H1 (cell line): ENCODE data around the gene LILRB3. TPM values are rescaled to one million over a fixed set of nuclear protein-coding genes. Genes with fewer than 3 reads are reported as not detected.

ENCODE experiments used
- CTCF ChIA-PET: fragments of 300-600 bp; sonication (Branson Sonifier 250); formaldehyde crosslinking; loops from one replicate; lab custom pipeline; 2021; ENCODE audit not compliant: partially characterized antibody; lab: Charles Lee
- POLR2A ChIA-PET: fragments of 300-600 bp; sonication (Branson Sonifier 250); formaldehyde crosslinking; loops from one replicate; lab custom pipeline; 2021; ENCODE audit warnings: inconsistent platforms; ENCODE audit not compliant: partially characterized antibody; lab: Charles Lee
- DNase-seq, 2 experiments: peaks; one replicate each; pipeline versions ENCODE4 v3.0.0 to v3.0.0-alpha.2; 2010 to 2022; ENCODE audit warnings: low spot score in 2 of 2, low read depth in 1 of 2, mixed read lengths in 1 of 2
- FAIRE-seq: peaks from 2 replicates; lab custom pipeline; 2011; peaks lifted over from hg19 to GRCh38; lab: Jason Lieb, UNC
- H2AFZ ChIP-seq: 2 replicates; pipeline ENCODE4 v1.8.1; 2012; ENCODE audit warnings: low read length, inconsistent platforms
- H2AK5ac ChIP-seq: 2 replicates; pipeline ENCODE4 v1.6.1; 2013; ENCODE audit warnings: low read depth, low read length
- H2BK120ac ChIP-seq: replicated peaks from 2 replicates; pipeline ENCODE3; 2013; ENCODE audit warnings: low read depth, low read length, inconsistent platforms
- H2BK12ac ChIP-seq: 2 replicates; pipeline ENCODE4 v1.6.1; 2013; ENCODE audit warnings: low read depth, low read length
- H2BK15ac ChIP-seq: 2 replicates; pipeline ENCODE4 v1.6.1; 2013; ENCODE audit warnings: low read length
- H2BK20ac ChIP-seq: 2 replicates; pipeline ENCODE4 v1.6.1; 2013; ENCODE audit warnings: low read length
- H2BK5ac ChIP-seq: 2 replicates; pipeline ENCODE4 v1.6.1; 2013; ENCODE audit warnings: low read depth, low read length
- H3K14ac ChIP-seq: 2 replicates; pipeline ENCODE4 v1.6.1; 2013; ENCODE audit warnings: inconsistent platforms; ENCODE audit not compliant: insufficient read length
- H3K18ac ChIP-seq: 2 replicates; pipeline ENCODE4 v1.6.1; 2013; ENCODE audit warnings: low read length; ENCODE audit errors: extremely low read depth
- H3K23ac ChIP-seq: 2 replicates; pipeline ENCODE4 v1.6.1; 2013; ENCODE audit warnings: inconsistent platforms; ENCODE audit not compliant: insufficient read length
- H3K23me2 ChIP-seq: 2 replicates; pipeline ENCODE4 v1.6.1; 2013; ENCODE audit warnings: low read depth, low read length
- H3K27ac ChIP-seq: 2 replicates; pipeline ENCODE4 v1.6.1; 2011; ENCODE audit warnings: low read depth, low read length, inconsistent platforms
- H3K27me3 ChIP-seq, 4 experiments: replicated peaks in 1 of 4; 1 replicate in 1 of 4; 2 replicates in 3 of 4; pipeline versions ENCODE4 v1.6.1 to v1.8.1; 2011 to 2013; ENCODE audit warnings: low read length in 3 of 4, mild to moderate bottlenecking in 3 of 4, inconsistent platforms in 2 of 4, mixed read lengths in 2 of 4, moderate library complexity in 1 of 4; ENCODE audit not compliant: control insufficient read depth in 3 of 4, insufficient read depth in 3 of 4; ENCODE audit errors: extremely low read depth in 1 of 4
- H3K36me3 ChIP-seq, 4 experiments: 2 replicates each; pipeline versions ENCODE4 v1.6.1 to v1.8.1; 2011 to 2013; ENCODE audit warnings: mild to moderate bottlenecking in 4 of 4, low read length in 3 of 4, moderate library complexity in 2 of 4, control low read depth in 1 of 4, inconsistent platforms in 1 of 4; ENCODE audit not compliant: insufficient read depth in 4 of 4, control insufficient read depth in 2 of 4
- H3K4ac ChIP-seq: replicated peaks from 2 replicates; pipeline ENCODE3; 2013; ENCODE audit warnings: low read length, low read depth, mixed read lengths, inconsistent platforms; ENCODE audit not compliant: insufficient read length
- H3K4me1 ChIP-seq, 4 experiments: replicated peaks in 1 of 4; 1 replicate in 1 of 4; 2 replicates in 3 of 4; pipeline versions ENCODE4 v1.6.1 to v1.8.1; 2011 to 2013; ENCODE audit warnings: low read length in 3 of 4, inconsistent platforms in 2 of 4, mixed read lengths in 1 of 4; ENCODE audit not compliant: insufficient read depth in 4 of 4, control insufficient read depth in 3 of 4
- H3K4me2 ChIP-seq, 2 experiments: 2 replicates each; pipeline versions ENCODE4 v1.6.1 to v1.8.1; 2011 to 2013; ENCODE audit warnings: low read depth in 2 of 2, low read length in 2 of 2, control low read depth in 1 of 2, inconsistent platforms in 1 of 2, mild to moderate bottlenecking in 1 of 2; ENCODE audit not compliant: insufficient read depth in 1 of 2
- H3K4me3 ChIP-seq, 4 experiments: fragments of 200-600, 300-600 bp in 1 of 4; sonication (generic), shearing (Covaris generic), sonication (Bioruptor Twin) in 1 of 4; 2 replicates each; pipeline versions ENCODE4 v1.5.1 to v1.8.1; 2011 to 2016; ENCODE audit warnings: low read length in 4 of 4, low read depth in 3 of 4, control low read depth in 2 of 4, inconsistent platforms in 2 of 4, mild to moderate bottlenecking in 2 of 4, mixed read lengths in 1 of 4, moderate library complexity in 1 of 4; ENCODE audit not compliant: insufficient read depth in 2 of 4; ENCODE audit errors: extremely low read depth in 1 of 4
- H3K56ac ChIP-seq: replicated peaks from 2 replicates; pipeline ENCODE3; 2013; ENCODE audit warnings: low read depth, mild to moderate bottlenecking, mixed read lengths, low read length, inconsistent platforms; ENCODE audit not compliant: insufficient read length
- H3K79me1 ChIP-seq: 2 replicates; pipeline ENCODE4 v1.6.1; 2013; ENCODE audit warnings: low read depth, low read length, control low read depth
- H3K79me2 ChIP-seq, 2 experiments: 2 replicates each; pipeline versions ENCODE4 v1.6.1 to v1.8.1; 2012 to 2013; ENCODE audit warnings: low read length in 2 of 2, mild to moderate bottlenecking in 2 of 2, inconsistent platforms in 1 of 2; ENCODE audit not compliant: insufficient read depth in 2 of 2, control insufficient read depth in 1 of 2
- H3K9ac ChIP-seq, 4 experiments: replicated peaks in 1 of 4; 1 replicate in 1 of 4; 2 replicates in 3 of 4; pipeline versions ENCODE4 v1.6.1 to v1.8.1; 2011 to 2013; ENCODE audit warnings: low read depth in 3 of 4, low read length in 3 of 4, control low read depth in 2 of 4, mild to moderate bottlenecking in 2 of 4, moderate library complexity in 2 of 4, inconsistent platforms in 1 of 4; ENCODE audit errors: extremely low read depth in 1 of 4
- H3K9me3 ChIP-seq, 2 experiments: 2 replicates each; pipeline versions ENCODE4 v1.6.1 to v1.8.1; 2012 to 2013; ENCODE audit warnings: mild to moderate bottlenecking in 2 of 2, moderate library complexity in 2 of 2, control low read depth in 1 of 2, inconsistent platforms in 1 of 2, low read depth in 1 of 2, low read length in 1 of 2, mixed read lengths in 1 of 2; ENCODE audit not compliant: insufficient read depth in 2 of 2
- H4K20me1 ChIP-seq, 2 experiments: replicated peaks in 1 of 2; 2 replicates each; pipeline versions ENCODE3 to v1.8.1; 2011 to 2013; ENCODE audit warnings: inconsistent platforms in 2 of 2, low read length in 2 of 2, mild to moderate bottlenecking in 1 of 2; ENCODE audit not compliant: insufficient read depth in 2 of 2, control insufficient read depth in 1 of 2
- H4K5ac ChIP-seq: 2 replicates; pipeline ENCODE4 v1.6.1; 2013; ENCODE audit warnings: low read length, low read depth, mixed read lengths, inconsistent platforms; ENCODE audit not compliant: insufficient read length
- H4K8ac ChIP-seq: 2 replicates; pipeline ENCODE4 v1.8.0; 2013; ENCODE audit warnings: mild to moderate bottlenecking, moderate library complexity, low read length, inconsistent platforms; ENCODE audit not compliant: insufficient read depth; ENCODE audit errors: extremely low read depth
- H4K91ac ChIP-seq: replicated peaks from 2 replicates; pipeline ENCODE3; 2013; ENCODE audit warnings: low read length, mixed read lengths, inconsistent platforms; ENCODE audit not compliant: insufficient read length
- CBX8 ChIP-seq: fragments of 300-800, 300-1000 bp; sonication (generic); IDR thresholded peaks from 2 replicates; pipeline ENCODE4 v1.7.1; 2016; ENCODE audit warnings: low read depth, low read length, borderline replicate concordance
- CREB1 ChIP-seq: IDR thresholded peaks from 2 replicates; pipeline ENCODE4 v1.6.1; 2012; ENCODE audit warnings: inconsistent platforms
- HDAC6 ChIP-seq: IDR thresholded peaks from one replicate; pipeline ENCODE4 v1.7.1; 2012; ENCODE audit warnings: low read depth, mild to moderate bottlenecking, inconsistent platforms, low read length, moderate library complexity
- JUN ChIP-seq: IDR thresholded peaks from 2 replicates; pipeline ENCODE4 v1.6.1; 2011; ENCODE audit warnings: low read depth, mild to moderate bottlenecking, improper control_type of control experiment, low read length
- NANOG ChIP-seq: IDR thresholded peaks from 2 replicates; pipeline ENCODE4 v1.6.1; 2011; ENCODE audit warnings: low read length, low read depth, mild to moderate bottlenecking, inconsistent platforms; ENCODE audit not compliant: insufficient read depth, poor library complexity, severe bottlenecking
- PHF8 ChIP-seq: fragments of 200-600 bp; sonication (generic); conservative IDR thresholded peaks from 2 replicates; pipeline ENCODE4 v1.7.1; 2012; ENCODE audit warnings: low read depth, mild to moderate bottlenecking, inconsistent platforms, low read length, moderate library complexity
- POLR2A ChIP-seq, 2 experiments: IDR thresholded peaks; 1 replicate in 1 of 2; 2 replicates in 1 of 2; pipeline ENCODE4 v1.6.1; 2011; ENCODE audit warnings: low read depth in 2 of 2, low read length in 2 of 2, mild to moderate bottlenecking in 2 of 2; ENCODE audit errors: control extremely low read depth in 1 of 2
- SIRT6 ChIP-seq: IDR thresholded peaks from one replicate; pipeline ENCODE4 v1.7.1; 2012; ENCODE audit warnings: low read length, inconsistent platforms
- TBP ChIP-seq: IDR thresholded peaks from 2 replicates; pipeline ENCODE4 v1.6.1; 2011; ENCODE audit warnings: low read depth, low read length, improper control_type of control experiment
- TCF12 ChIP-seq: IDR thresholded peaks from 2 replicates; pipeline ENCODE4 v1.6.1; 2011; ENCODE audit warnings: low read depth, mild to moderate bottlenecking, low read length
- TEAD4 ChIP-seq: IDR thresholded peaks from 2 replicates; pipeline ENCODE4 v1.6.1; 2012; ENCODE audit warnings: low read depth, low read length, inconsistent platforms, mixed read lengths
- WGBS, 2 experiments: shearing (Covaris generic) in 1 of 2; methylation state at CpG; one replicate each; pipeline versions ENCODE4 v1.1.6 to v1.1.7; 2013 to 2015; ENCODE audit warnings: low lambda C conversion rate in 2 of 2, mixed read lengths in 2 of 2, inconsistent platforms in 1 of 2, low coverage in 1 of 2, missing lambda C conversion rate in 1 of 2; ENCODE audit not compliant: insufficient replicate concordance in 2 of 2, insufficient coverage in 1 of 2, insufficient read length in 1 of 2; ENCODE audit errors: extremely low coverage in 1 of 2, missing lambda C conversion rate in 1 of 2; 5-methylcytosine and 5-hydroxymethylcytosine counted together
- polyA plus RNA-seq, 7 experiments: library from polyadenylated mRNA; depleted of rRNA in 3 of 7; stranded (reverse) in 5 of 7; unstranded in 2 of 7; fragments of >200 nt in 5 of 7; fragments of 200-250 nt in 2 of 7; gene quantifications; 1 replicate in 5 of 7; 2 replicates in 1 of 7; 4 replicates in 1 of 7; pipeline versions ENCODE4 v1.2.1 to v1.2.3, GENCODE V29; 2011 to 2013; ENCODE audit warnings: missing spikeins in 2 of 7, mixed read lengths in 2 of 7
- total RNA-seq: library from RNA; stranded (reverse); fragmentation: NEBNext Ultra II Directional; extraction: Animal tissue kit (Norgen Biotek cat#: 25700); gene quantifications from 2 replicates; pipeline ENCODE4 v1.2.1, GENCODE V29; 2021
- TF ChIP-seq, protein P1 (sequence below), 3 experiments: IDR thresholded peaks; 1 replicate in 2 of 3; 2 replicates in 1 of 3; pipeline versions ENCODE4 v1.5.1 to v1.6.1; 2011; ENCODE audit warnings: low read length in 3 of 3, mild to moderate bottlenecking in 3 of 3, inconsistent platforms in 2 of 3, low read depth in 1 of 3, moderate library complexity in 1 of 3; ENCODE audit not compliant: insufficient read depth in 1 of 3; ENCODE audit errors: control extremely low read depth in 1 of 3

LILRB3 gene
- total and polyA plus RNA-seq, 2 of the 8 experiments (the other 6 are each of a cell fraction or from before 2014, with no cell fraction given): not detected

DNA sequence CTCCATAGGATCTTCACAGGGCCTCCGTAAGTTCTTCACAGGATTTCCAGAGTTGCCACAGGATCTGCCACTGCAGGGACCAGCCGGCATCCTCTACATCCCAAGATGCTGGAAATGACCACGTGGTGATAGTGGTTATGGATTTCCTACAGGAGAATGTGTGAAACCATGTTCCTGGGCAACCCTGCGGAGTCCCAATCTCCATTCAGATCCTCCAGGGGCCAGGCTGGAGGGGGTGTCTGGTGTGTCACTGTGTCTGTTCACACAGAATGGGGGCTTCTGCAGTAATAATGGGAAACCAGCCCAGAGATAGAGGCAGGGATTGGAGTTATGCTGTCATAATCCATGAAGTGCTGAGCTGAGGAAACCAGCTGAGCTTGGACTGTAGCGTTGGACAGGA lies 11.1 kb upstream of the LILRB3 start:
- no peak overlapping the region for H2BK120ac ChIP-seq
- H4K8ac ChIP-seq: no peak overlapping the region
- DNase-seq: no peak
- no peak overlapping the region for H2AFZ ChIP-seq
- H3K4me1 ChIP-seq: no peaks in the 10 kb centered on the region
- H2BK15ac ChIP-seq: no peak overlapping the region
- no peak overlapping the region for H2AK5ac ChIP-seq
- no peak overlapping the region for H3K18ac ChIP-seq
- POLR2A ChIA-PET: interaction anchor here (1.6 to 4.9 kb wide), 3 partner anchors 24 to 33 kb away, joined by 4 to 44 read pairs (median 10); partner anchors contain the start of gene RPS9
- no peak overlapping the region for H3K56ac ChIP-seq
- no peak overlapping the region for H2BK20ac ChIP-seq
- peaks cover 0 to 7% (median 2%) of the 10 kb centered on the region in 4 experiments; a peak in 3 of 7 replicates for H3K27me3 ChIP-seq
- H2BK5ac ChIP-seq: no peak overlapping the region
- no peak overlapping the region for H3K4me3 ChIP-seq
- no peak overlapping the region for H2BK12ac ChIP-seq
- no peak overlapping the region for H3K23ac ChIP-seq
- no peaks in the 10 kb centered on the region for H3K79me2 ChIP-seq
- H3K23me2 ChIP-seq: no peaks in the 10 kb centered on the region
- WGBS, 2 experiments: 69% methylated on average over 5 of the region's 5 CpGs; no CpG with 5 or more reads in 1 of the 2 experiments
- peaks cover 0 to 1% of the 10 kb centered on the region in 2 experiments for H4K20me1 ChIP-seq
- H3K27ac ChIP-seq: no peak overlapping the region
- H3K9ac ChIP-seq: no peak overlapping the region
- H3K4ac ChIP-seq: no peak overlapping the region
- no peak overlapping the region for H3K4me2 ChIP-seq
- no peaks in the 10 kb centered on the region for H3K36me3 ChIP-seq
- no peak overlapping the region for H4K5ac ChIP-seq
- peaks cover 4 to 6% of the 10 kb centered on the region in 2 experiments; a peak in 2 of 4 replicates for H3K9me3 ChIP-seq
- H3K79me1 ChIP-seq: no peaks in the 10 kb centered on the region
- FAIRE-seq: no peak
- CTCF ChIA-PET: interaction anchor here (1.1 to 1.9 kb wide), 4 partner anchors 32 to 158 kb away, joined by 3 to 9 read pairs (median 4); no protein-coding TSS in a partner anchor
- H3K14ac ChIP-seq: no peak overlapping the region
- no peak overlapping the region for H4K91ac ChIP-seq
- TF ChIP-seq NANOG: no peak
- TF ChIP-seq TEAD4: no peak
- TF ChIP-seq SIRT6: no peak
- no peak for TF ChIP-seq PHF8
- TF ChIP-seq CBX8: no peak
- TF ChIP-seq, protein P1, sequence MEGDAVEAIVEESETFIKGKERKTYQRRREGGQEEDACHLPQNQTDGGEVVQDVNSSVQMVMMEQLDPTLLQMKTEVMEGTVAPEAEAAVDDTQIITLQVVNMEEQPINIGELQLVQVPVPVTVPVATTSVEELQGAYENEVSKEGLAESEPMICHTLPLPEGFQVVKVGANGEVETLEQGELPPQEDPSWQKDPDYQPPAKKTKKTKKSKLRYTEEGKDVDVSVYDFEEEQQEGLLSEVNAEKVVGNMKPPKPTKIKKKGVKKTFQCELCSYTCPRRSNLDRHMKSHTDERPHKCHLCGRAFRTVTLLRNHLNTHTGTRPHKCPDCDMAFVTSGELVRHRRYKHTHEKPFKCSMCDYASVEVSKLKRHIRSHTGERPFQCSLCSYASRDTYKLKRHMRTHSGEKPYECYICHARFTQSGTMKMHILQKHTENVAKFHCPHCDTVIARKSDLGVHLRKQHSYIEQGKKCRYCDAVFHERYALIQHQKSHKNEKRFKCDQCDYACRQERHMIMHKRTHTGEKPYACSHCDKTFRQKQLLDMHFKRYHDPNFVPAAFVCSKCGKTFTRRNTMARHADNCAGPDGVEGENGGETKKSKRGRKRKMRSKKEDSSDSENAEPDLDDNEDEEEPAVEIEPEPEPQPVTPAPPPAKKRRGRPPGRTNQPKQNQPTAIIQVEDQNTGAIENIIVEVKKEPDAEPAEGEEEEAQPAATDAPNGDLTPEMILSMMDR (IDR thresholded peaks at IDR 0.05; ENCODE audit: control extremely low read depth in 1 of 3, insufficient read depth in 1 of 3, low read depth in 1 of 3, low read length in 3 of 3): no peak
- no peak for TF ChIP-seq POLR2A (IDR thresholded peaks at IDR 0.05; ENCODE audit: control extremely low read depth in 1 of 2, low read depth in 2 of 2, low read length in 2 of 2)
- no peak for TF ChIP-seq CREB1
- TF ChIP-seq JUN: no peak
- TF ChIP-seq HDAC6: no peak
- no peak for TF ChIP-seq TCF12
- no peak for TF ChIP-seq TBP
